Activated T-helper 1 cell treated with anti-CD3 and anti-CD28 coated beads, Interleukin-12 subunit alpha, Interleukin-12 subunit beta, Interleukin-2, Interleukin-4 antibody, amounts not matched to agents 30 ng/mL and 10 ng/mL and 1 ng/mL, durations not matched to agents 14 hours and 24 hours and 36 hours (primary cell): ENCODE measurements around the gene LRRC74A. TPM values are rescaled to one million over a fixed set of nuclear protein-coding genes. Genes with fewer than 3 reads are reported as not detected.
A peak's percentile ranks its signal among the peaks of the same experiment; 100 is the strongest.
"Not testable (repeated sequence)": the region's sequence is repeated elsewhere in the genome, so short reads cannot be mapped to it uniquely, and the experiment has no call there.

Experiments
- DNase-seq: peaks from one replicate; pipeline ENCODE4 v3.0.0; 2021; ENCODE audit warnings: low spot score
- H3K27ac Mint-ChIP-seq: one replicate; pipeline ENCODE4 v1.8.0; 2021; ENCODE audit warnings: mild to moderate bottlenecking, mixed read lengths
- H3K27me3 Mint-ChIP-seq: one replicate; pipeline ENCODE4 v1.8.0; 2022; ENCODE audit warnings: mild to moderate bottlenecking, moderate library complexity, mixed read lengths; ENCODE audit not compliant: insufficient read depth
- H3K36me3 Mint-ChIP-seq: one replicate; pipeline ENCODE4 v1.8.0; 2021; ENCODE audit warnings: low read depth, mixed read lengths
- H3K4me1 Mint-ChIP-seq: one replicate; pipeline ENCODE4 v1.8.0; 2021; ENCODE audit warnings: low read depth, mixed read lengths
- H3K4me3 Mint-ChIP-seq: one replicate; pipeline ENCODE4 v1.8.0; 2021; ENCODE audit warnings: mild to moderate bottlenecking, moderate library complexity, mixed read lengths
- H3K9me3 Mint-ChIP-seq: one replicate; pipeline ENCODE4 v1.8.0; 2021; ENCODE audit warnings: mixed read lengths
- intact Hi-C: fragments of 100-400 bp; cut with micrococcal nuclease; formaldehyde crosslinking; loops from one replicate; pipeline ENCODE4 v1.15.1; 2024
- total RNA-seq: library from RNA; stranded (reverse); gene quantifications from 2 replicates; pipeline ENCODE4 v1.2.3, GENCODE V29; 2022

LRRC74A gene
- total RNA-seq, 1 donor from 2014 or later, result not detected

- Mint-ChIP-seq H3K4me1 (peaks cover 34% of the 10 kb centered on the region), H3K36me3 (peaks cover 6% of the 10 kb centered on the region), H3K27ac (no peak overlapping the region), H3K9me3 (no peaks in the 10 kb centered on the region), H3K27me3 (peaks cover 4% of the 10 kb centered on the region), H3K4me3 (no peak overlapping the region)
- no peak for DNase-seq
- intact Hi-C loops, result no loop called here
These were observed 84.2 kb downstream of the LRRC74A start for GRCh38 chr14:76910371-76910890.

- H3K36me3 Mint-ChIP-seq, result peaks cover 6% of the 10 kb centered on the region
- H3K4me3 Mint-ChIP-seq, result no peak overlapping the region
- H3K27ac Mint-ChIP-seq, result no peak overlapping the region
- intact Hi-C loops, result no loop called here
- peaks cover 4% of the 10 kb centered on the region for H3K27me3 Mint-ChIP-seq
- no peak for DNase-seq
- H3K4me1 Mint-ChIP-seq, result peaks cover 34% of the 10 kb centered on the region
- no peaks in the 10 kb centered on the region for H3K9me3 Mint-ChIP-seq
These were observed 85.3 kb downstream of the LRRC74A start for GRCh38 chr14:76911473-76911872.

GRCh38 chr14:76914533-76915081 lies 88.4 kb downstream of the LRRC74A start:
- H3K9me3 Mint-ChIP-seq, DNase-seq, H3K27me3 Mint-ChIP-seq, H3K27ac Mint-ChIP-seq, H3K36me3 Mint-ChIP-seq, intact Hi-C loops, H3K4me3 Mint-ChIP-seq: not testable (repeated sequence)
- H3K4me1 Mint-ChIP-seq, result peaks cover 39% of the 10 kb centered on the region

GRCh38 chr14:76916040-76916715 lies 90.0 kb downstream of the LRRC74A start:
- no peaks in the 10 kb centered on the region for H3K36me3 Mint-ChIP-seq
- no peaks in the 10 kb centered on the region for H3K9me3 Mint-ChIP-seq
- H3K27ac Mint-ChIP-seq, result no peak overlapping the region
- intact Hi-C loops, result no loop called here
- peaks cover 43% of the 10 kb centered on the region for H3K4me1 Mint-ChIP-seq
- peaks cover 4% of the 10 kb centered on the region for H3K27me3 Mint-ChIP-seq
- DNase-seq, result no peak
- H3K4me3 Mint-ChIP-seq, result no peak overlapping the region

GRCh38 chr14:76917158-76917596 lies 91.0 kb downstream of the LRRC74A start:
- H3K27ac Mint-ChIP-seq, result no peak overlapping the region
- intact Hi-C loops, result no loop called here
- no peaks in the 10 kb centered on the region for H3K36me3 Mint-ChIP-seq
- peaks cover 51% of the 10 kb centered on the region for H3K4me1 Mint-ChIP-seq
- H3K9me3 Mint-ChIP-seq, result no peaks in the 10 kb centered on the region
- no peaks in the 10 kb centered on the region for H3K27me3 Mint-ChIP-seq
- DNase-seq, result no peak
- H3K4me3 Mint-ChIP-seq, result no peak overlapping the region

GRCh38 chr14:76917745-76918255 lies 91.6 kb downstream of the LRRC74A start:
- no peaks in the 10 kb centered on the region for H3K36me3 Mint-ChIP-seq
- no peaks in the 10 kb centered on the region for H3K9me3 Mint-ChIP-seq
- intact Hi-C loops, result no loop called here
- H3K27ac Mint-ChIP-seq, result no peak overlapping the region
- H3K4me1 Mint-ChIP-seq, result peaks cover 51% of the 10 kb centered on the region
- no peak overlapping the region for H3K4me3 Mint-ChIP-seq
- no peaks in the 10 kb centered on the region for H3K27me3 Mint-ChIP-seq
- no peak for DNase-seq

GRCh38 chr14:76918256-76918781 lies 92.1 kb downstream of the LRRC74A start:
- Mint-ChIP-seq H3K4me3 (no peak overlapping the region), H3K36me3 (no peaks in the 10 kb centered on the region), H3K9me3 (no peaks in the 10 kb centered on the region), H3K4me1 (peaks cover 46% of the 10 kb centered on the region), H3K27ac (peak overlapping the region; percentile 7), H3K27me3 (no peaks in the 10 kb centered on the region)
- intact Hi-C loops, result no loop called here
- DNase-seq, result no peak

- DNase-seq, result no peak
- Mint-ChIP-seq H3K4me3 (no peak overlapping the region), H3K36me3 (no peaks in the 10 kb centered on the region), H3K27me3 (no peaks in the 10 kb centered on the region), H3K4me1 (peaks cover 45% of the 10 kb centered on the region), H3K9me3 (no peaks in the 10 kb centered on the region), H3K27ac (no peak overlapping the region)
- intact Hi-C loops, result no loop called here
These were observed 92.7 kb downstream of the LRRC74A start for GRCh38 chr14:76918782-76919394.

Other genes with a start within 250 kb of the LRRC74A start
- 6.1 and 7.1 TPM in 2 replicates for gene VASH1, start 64.9 kb upstream of the LRRC74A start, total RNA-seq
- 14.1 and 14.8 TPM in 2 replicates for gene ANGEL1, start 13.5 kb upstream of the LRRC74A start, total RNA-seq
- gene IRF2BPL, start 202.3 kb downstream of the LRRC74A start, total RNA-seq, result 24.9 and 26.5 TPM in 2 replicates